Activated T-cell treated with anti-CD3 and anti-CD28 coated beads, Interleukin-2, amount 50 U/mL, for 24 hours (primary cell): ENCODE results near the gene CLPTM1.
"Not testable (repeated sequence)": the region's sequence is repeated elsewhere in the genome, so short reads cannot be mapped to it uniquely, and the experiment has no call there.

Experiments
- DNase-seq: peaks from one replicate; pipeline ENCODE4 v3.0.0-alpha.2; 2020
- H3K27ac Mint-ChIP-seq: 2 replicates; pipeline ENCODE4 v1.8.0; 2020; ENCODE audit warnings: mild to moderate bottlenecking, mixed read lengths
- H3K27me3 Mint-ChIP-seq: 2 replicates; pipeline ENCODE4 v1.8.0; 2020; ENCODE audit warnings: mixed read lengths
- H3K36me3 Mint-ChIP-seq: 2 replicates; pipeline ENCODE4 v1.8.0; 2020; ENCODE audit warnings: low read depth, mixed read lengths
- H3K4me1 Mint-ChIP-seq: 2 replicates; pipeline ENCODE4 v1.8.0; 2020; ENCODE audit warnings: low read depth, mixed read lengths
- H3K4me3 Mint-ChIP-seq: 2 replicates; pipeline ENCODE4 v1.8.0; 2020; ENCODE audit warnings: mild to moderate bottlenecking, moderate library complexity, mixed read lengths
- H3K9me3 Mint-ChIP-seq: 2 replicates; pipeline ENCODE4 v1.8.0; 2020; ENCODE audit warnings: mixed read lengths

Gene CLPTM1

GRCh38 chr19:44955505-44956439, 592 bp downstream of the CLPTM1 start:
- H3K4me1 Mint-ChIP-seq, result peaks cover 55% of the 10 kb centered on the region
- no peaks in the 10 kb centered on the region for H3K9me3 Mint-ChIP-seq
- peak overlapping the region; percentile 93 for H3K4me3 Mint-ChIP-seq
- H3K27ac Mint-ChIP-seq, result peak overlapping the region; percentile 99
- peaks cover 26% of the 10 kb centered on the region for H3K36me3 Mint-ChIP-seq
- peak; percentile 36 for DNase-seq
- H3K27me3 Mint-ChIP-seq, result no peaks in the 10 kb centered on the region

- H3K4me1 Mint-ChIP-seq, result peaks cover 55% of the 10 kb centered on the region
Measured at GRCh38 chr19:44957526-44957925, 2.3 kb downstream of the CLPTM1 start.

GRCh38 chr19:44958090-44958489, 2.9 kb downstream of the CLPTM1 start:
- no peak overlapping the region for H3K4me3 Mint-ChIP-seq
- DNase-seq, result no peak
- H3K9me3 Mint-ChIP-seq, result no peaks in the 10 kb centered on the region
- H3K27me3 Mint-ChIP-seq, result no peaks in the 10 kb centered on the region
- H3K36me3 Mint-ChIP-seq, result peaks cover 45% of the 10 kb centered on the region
- H3K27ac Mint-ChIP-seq, result peak overlapping the region; percentile 99
- H3K4me1 Mint-ChIP-seq, result peaks cover 55% of the 10 kb centered on the region

More at GRCh38 chr19:44957526-44957925, 2.3 kb downstream of the CLPTM1 start:
- H3K27me3 Mint-ChIP-seq, result no peaks in the 10 kb centered on the region
- no peaks in the 10 kb centered on the region for H3K9me3 Mint-ChIP-seq
- DNase-seq, result no peak
- H3K27ac Mint-ChIP-seq, result peak overlapping the region; percentile 99
- peak overlapping the region; percentile 93 for H3K4me3 Mint-ChIP-seq
- peaks cover 43% of the 10 kb centered on the region for H3K36me3 Mint-ChIP-seq

GRCh38 chr19:44959691-44960090, 4.5 kb downstream of the CLPTM1 start:
- no peaks in the 10 kb centered on the region for H3K9me3 Mint-ChIP-seq
- H3K4me1 Mint-ChIP-seq, result peaks cover 47% of the 10 kb centered on the region
- H3K27ac Mint-ChIP-seq, result peak overlapping the region; percentile 52
- H3K4me3 Mint-ChIP-seq, result no peak overlapping the region
- peaks cover 53% of the 10 kb centered on the region for H3K36me3 Mint-ChIP-seq
- no peak for DNase-seq
- no peaks in the 10 kb centered on the region for H3K27me3 Mint-ChIP-seq

GRCh38 chr19:44960906-44961728, 5.9 kb downstream of the CLPTM1 start:
- no peak for DNase-seq

GRCh38 chr19:44961821-44962220, 6.6 kb downstream of the CLPTM1 start:
- H3K4me1 Mint-ChIP-seq, result peaks cover 35% of the 10 kb centered on the region
- no peaks in the 10 kb centered on the region for H3K9me3 Mint-ChIP-seq
- H3K36me3 Mint-ChIP-seq, result peaks cover 63% of the 10 kb centered on the region
- peak overlapping the region; percentile 60 for H3K27ac Mint-ChIP-seq
- H3K27me3 Mint-ChIP-seq, result no peaks in the 10 kb centered on the region
- no peak overlapping the region for H3K4me3 Mint-ChIP-seq
- no peak for DNase-seq

More at GRCh38 chr19:44960906-44961728, 5.9 kb downstream of the CLPTM1 start:
- Mint-ChIP-seq H3K27ac (peak overlapping the region; percentile 52), H3K36me3 (peaks cover 58% of the 10 kb centered on the region), H3K9me3 (no peaks in the 10 kb centered on the region), H3K27me3 (no peaks in the 10 kb centered on the region), H3K4me1 (peaks cover 42% of the 10 kb centered on the region), H3K4me3 (no peak overlapping the region)

- H3K4me1 Mint-ChIP-seq, result peaks cover 2% of the 10 kb centered on the region
- H3K36me3 Mint-ChIP-seq, result peaks cover 66% of the 10 kb centered on the region
- no peaks in the 10 kb centered on the region for H3K9me3 Mint-ChIP-seq
- H3K4me3 Mint-ChIP-seq, result no peak overlapping the region
- DNase-seq, result no peak
- H3K27me3 Mint-ChIP-seq, result no peaks in the 10 kb centered on the region
- H3K27ac Mint-ChIP-seq, result peak overlapping the region; percentile 28
Measured at GRCh38 chr19:44968118-44968517, 12.9 kb downstream of the CLPTM1 start.

GRCh38 chr19:44968670-44969069, 13.5 kb downstream of the CLPTM1 start:
- H3K4me1 Mint-ChIP-seq, result peaks cover 2% of the 10 kb centered on the region
- H3K27ac Mint-ChIP-seq, result peak overlapping the region; percentile 3
- peaks cover 68% of the 10 kb centered on the region for H3K36me3 Mint-ChIP-seq
- H3K27me3 Mint-ChIP-seq, result no peaks in the 10 kb centered on the region
- no peaks in the 10 kb centered on the region for H3K9me3 Mint-ChIP-seq
- no peak overlapping the region for H3K4me3 Mint-ChIP-seq
- DNase-seq, result no peak

- Mint-ChIP-seq H3K36me3 (peaks cover 71% of the 10 kb centered on the region), H3K9me3 (no peaks in the 10 kb centered on the region), H3K27me3 (no peaks in the 10 kb centered on the region), H3K4me3 (no peak overlapping the region), H3K27ac (peak overlapping the region; percentile 26), H3K4me1 (peaks cover 2% of the 10 kb centered on the region)
- DNase-seq, result no peak
Measured at GRCh38 chr19:44969437-44969836, 14.3 kb downstream of the CLPTM1 start.

- not testable (repeated sequence) for H3K27ac Mint-ChIP-seq, DNase-seq, H3K9me3 Mint-ChIP-seq, H3K4me3 Mint-ChIP-seq, H3K4me1 Mint-ChIP-seq, H3K27me3 Mint-ChIP-seq
- peaks cover 72% of the 10 kb centered on the region for H3K36me3 Mint-ChIP-seq
Measured at GRCh38 chr19:44971451-44971850, 16.3 kb downstream of the CLPTM1 start.

GRCh38 chr19:44972802-44973201, 17.6 kb downstream of the CLPTM1 start:
- peaks cover 72% of the 10 kb centered on the region for H3K36me3 Mint-ChIP-seq
- no peak overlapping the region for H3K27ac Mint-ChIP-seq
- H3K4me1 Mint-ChIP-seq, result peaks cover 2% of the 10 kb centered on the region
- no peak for DNase-seq
- H3K9me3 Mint-ChIP-seq, result no peaks in the 10 kb centered on the region
- H3K4me3 Mint-ChIP-seq, result no peak overlapping the region
- H3K27me3 Mint-ChIP-seq, result no peaks in the 10 kb centered on the region

GRCh38 chr19:44973982-44974735, 19.0 kb downstream of the CLPTM1 start:
- peak overlapping the region; percentile 74 for H3K27ac Mint-ChIP-seq
- no peaks in the 10 kb centered on the region for H3K9me3 Mint-ChIP-seq
- H3K36me3 Mint-ChIP-seq, result peaks cover 74% of the 10 kb centered on the region
- H3K4me1 Mint-ChIP-seq, result peaks cover 2% of the 10 kb centered on the region
- DNase-seq, result no peak
- no peak overlapping the region for H3K4me3 Mint-ChIP-seq
- no peaks in the 10 kb centered on the region for H3K27me3 Mint-ChIP-seq

- no peak overlapping the region for H3K4me3 Mint-ChIP-seq
- peaks cover 2% of the 10 kb centered on the region for H3K4me1 Mint-ChIP-seq
- no peaks in the 10 kb centered on the region for H3K27me3 Mint-ChIP-seq
- peak overlapping the region; percentile 74 for H3K27ac Mint-ChIP-seq
- H3K36me3 Mint-ChIP-seq, result peaks cover 76% of the 10 kb centered on the region
- no peak for DNase-seq
- H3K9me3 Mint-ChIP-seq, result no peaks in the 10 kb centered on the region
Measured at GRCh38 chr19:44974857-44975256, 19.7 kb downstream of the CLPTM1 start.

GRCh38 chr19:44975444-44975843, 20.3 kb downstream of the CLPTM1 start:
- Mint-ChIP-seq H3K27ac (no peak overlapping the region), H3K36me3 (peaks cover 77% of the 10 kb centered on the region), H3K27me3 (no peaks in the 10 kb centered on the region), H3K4me1 (peaks cover 2% of the 10 kb centered on the region), H3K4me3 (no peak overlapping the region), H3K9me3 (no peaks in the 10 kb centered on the region)
- DNase-seq, result no peak
